HUES48 (cell line): ENCODE results near the gene FDX2.

Experiments used
- H3K27ac ChIP-seq: one replicate; pipeline ENCODE4 v1.7.0; 2013; ENCODE audit warnings: low read depth, low read length, inconsistent platforms
- H3K27me3 ChIP-seq: 2 replicates; pipeline ENCODE4 v1.6.1; 2013; ENCODE audit warnings: mild to moderate bottlenecking, low read length; ENCODE audit not compliant: control insufficient read depth, insufficient read depth
- H3K36me3 ChIP-seq: 2 replicates; pipeline ENCODE4 v1.6.1; 2013; ENCODE audit warnings: low read length; ENCODE audit not compliant: control insufficient read depth, insufficient read depth
- H3K4me1 ChIP-seq: 2 replicates; pipeline ENCODE4 v1.6.1; 2013; ENCODE audit warnings: mild to moderate bottlenecking, low read length; ENCODE audit not compliant: control insufficient read depth, insufficient read depth
- H3K4me3 ChIP-seq: 2 replicates; pipeline ENCODE4 v1.5.1; 2013; ENCODE audit warnings: mild to moderate bottlenecking, low read depth, low read length
- H3K9ac ChIP-seq: 2 replicates; pipeline ENCODE4 v1.6.1; 2013; ENCODE audit warnings: mild to moderate bottlenecking, low read depth, low read length, moderate library complexity
- H3K9me3 ChIP-seq: 2 replicates; pipeline ENCODE4 v1.6.1; 2013; ENCODE audit warnings: low read length; ENCODE audit not compliant: control insufficient read depth, insufficient read depth

FDX2 gene

DNA sequence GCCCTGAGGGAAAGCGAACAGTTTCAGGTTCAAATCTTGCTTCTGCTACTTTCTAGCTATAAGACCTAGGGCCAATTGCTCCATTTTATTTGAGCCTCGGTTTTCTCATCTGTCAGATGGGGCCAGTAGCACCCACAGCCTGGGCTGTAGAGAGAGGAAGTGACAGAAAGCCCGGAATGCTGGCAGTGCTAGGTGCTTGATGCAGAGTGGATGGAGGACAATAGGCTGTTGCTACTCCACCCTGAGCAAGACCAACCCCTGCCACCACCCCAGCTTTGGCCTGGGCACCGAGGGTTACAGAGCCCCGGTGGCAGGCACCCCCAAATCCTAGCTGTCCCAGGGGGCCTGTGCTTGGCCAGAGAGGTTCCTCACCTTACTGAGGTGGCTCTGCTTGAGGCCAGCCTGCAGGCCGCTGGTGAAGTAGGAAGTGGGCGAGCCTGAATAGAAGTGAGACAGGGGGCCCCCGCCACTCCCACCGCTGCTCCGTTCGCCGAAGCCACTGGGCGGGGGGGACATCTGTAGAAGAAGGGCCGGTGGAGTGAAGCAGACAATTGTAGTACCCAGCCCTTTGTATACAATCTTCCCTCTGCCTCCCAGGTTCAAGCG, 2.1 kb upstream of the FDX2 start:
- H3K4me3 ChIP-seq: no peak overlapping the region
- H3K27ac ChIP-seq: no peak overlapping the region
- H3K36me3 ChIP-seq: peaks cover 67% of the 10 kb centered on the region
- no peaks in the 10 kb centered on the region for H3K4me1 ChIP-seq
- no peaks in the 10 kb centered on the region for H3K27me3 ChIP-seq
- H3K9me3 ChIP-seq: no peaks in the 10 kb centered on the region
- no peak overlapping the region for H3K9ac ChIP-seq

DNA sequence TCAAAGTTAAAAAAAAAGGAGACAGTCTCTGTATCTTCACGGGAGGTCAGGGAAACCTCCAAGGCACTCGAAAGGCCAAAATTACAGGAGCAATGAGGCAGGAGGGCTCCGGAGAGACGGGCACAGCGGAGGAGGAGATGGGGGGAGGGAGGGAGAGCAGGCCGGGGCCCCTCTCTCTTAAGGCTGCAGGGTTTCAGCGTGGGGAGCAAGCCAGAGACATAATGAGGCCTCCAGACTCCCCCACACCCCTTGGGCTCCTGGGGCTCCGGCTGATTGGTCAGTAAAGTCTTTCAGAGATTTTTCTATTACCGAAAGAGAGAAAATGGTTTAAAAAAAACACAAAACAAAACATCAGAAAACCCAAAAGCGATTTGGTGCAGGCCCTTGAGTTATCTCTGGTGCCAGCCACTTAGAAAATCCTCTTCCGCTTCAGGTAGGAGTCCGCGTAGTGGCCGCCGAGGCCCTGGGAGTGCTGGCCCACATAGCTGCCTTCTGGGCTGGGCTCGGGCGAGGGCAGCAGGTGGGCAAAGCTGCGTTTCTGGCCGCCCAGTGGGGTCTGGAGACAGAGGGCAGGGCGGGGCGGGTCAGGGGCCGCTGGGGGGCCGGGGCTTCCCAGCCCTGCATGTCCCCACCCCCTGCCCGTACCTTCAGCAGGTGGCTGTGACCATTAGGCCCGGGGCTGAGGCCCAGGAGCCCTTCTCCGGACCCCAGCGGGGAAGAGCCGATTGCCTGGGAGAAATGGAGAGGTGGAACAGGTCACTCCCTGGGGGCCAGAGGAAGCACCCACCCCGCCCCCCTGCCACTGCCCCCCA, 1.4 kb upstream of the FDX2 start:
- no peak overlapping the region for H3K9ac ChIP-seq
- H3K36me3 ChIP-seq: peaks cover 60% of the 10 kb centered on the region
- no peak overlapping the region for H3K27ac ChIP-seq
- no peak overlapping the region for H3K4me3 ChIP-seq
- no peaks in the 10 kb centered on the region for H3K9me3 ChIP-seq
- no peaks in the 10 kb centered on the region for H3K27me3 ChIP-seq
- no peaks in the 10 kb centered on the region for H3K4me1 ChIP-seq

DNA sequence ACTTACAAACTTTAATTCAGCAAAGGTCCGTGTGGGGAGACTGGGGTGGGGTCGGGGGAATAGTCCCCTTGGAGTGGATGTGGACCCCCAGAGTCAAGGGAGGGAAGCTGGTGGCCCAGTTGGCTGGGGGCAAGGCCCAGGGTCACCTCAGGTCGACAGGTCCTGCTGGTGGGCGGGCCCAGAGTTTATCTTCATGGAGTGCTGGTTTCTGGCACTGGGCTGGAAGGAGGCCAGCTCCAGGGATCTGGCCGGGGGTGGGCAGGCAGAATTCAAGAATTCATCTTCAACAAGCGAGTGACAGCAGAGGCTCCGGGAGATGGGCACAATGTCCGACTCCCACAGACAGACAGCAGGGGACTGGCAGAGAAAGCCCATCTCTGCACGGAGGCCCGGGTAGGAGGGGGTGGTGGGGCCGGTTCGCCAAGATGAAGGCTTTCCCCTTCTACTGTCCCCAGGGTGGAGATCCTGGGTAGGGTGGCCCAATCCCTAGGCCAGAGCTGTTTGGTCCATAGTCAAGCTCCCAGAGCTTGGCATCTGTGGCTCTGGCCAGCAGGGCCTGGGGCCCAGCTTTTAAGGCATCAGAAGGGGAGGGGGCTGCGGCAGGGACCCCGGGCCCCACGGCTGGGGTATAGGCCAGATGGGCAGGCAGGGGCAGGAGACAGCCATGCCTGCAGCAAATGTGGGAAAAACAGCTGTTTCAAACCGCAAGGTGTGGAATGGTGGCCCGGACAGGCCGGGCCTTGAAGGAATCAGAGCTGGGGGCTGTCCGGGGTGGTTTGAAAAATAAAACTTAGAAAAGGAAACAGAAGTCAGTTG, 622 bp upstream of the FDX2 start:
- Histone ChIP-seq H3K4me1 (no peaks in the 10 kb centered on the region), H3K9me3 (no peaks in the 10 kb centered on the region), H3K4me3 (peak overlapping the region; percentile 79), H3K36me3 (peaks cover 52% of the 10 kb centered on the region), H3K27ac (peak overlapping the region; percentile 85), H3K9ac (no peak overlapping the region), H3K27me3 (no peaks in the 10 kb centered on the region)

DNA sequence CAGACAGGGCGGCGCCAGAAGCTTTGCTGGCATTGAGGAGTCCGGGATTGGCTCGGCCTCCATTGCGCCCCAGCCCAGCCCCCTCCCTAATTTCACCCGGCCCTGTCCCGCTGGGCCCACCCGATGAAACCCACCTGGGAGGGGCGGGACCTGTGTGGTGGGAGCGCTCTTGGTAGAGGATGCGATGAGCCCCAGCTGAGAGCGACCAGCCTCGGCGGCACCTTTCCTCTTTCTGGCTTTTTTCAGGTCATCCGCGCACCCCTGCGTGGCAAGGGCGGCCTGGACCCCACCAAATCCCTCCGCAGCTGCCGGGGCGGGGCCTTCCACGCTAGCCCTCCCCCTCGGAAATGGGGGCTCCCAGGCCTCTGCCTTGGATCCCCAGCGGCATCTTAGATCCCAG, 6.4 kb downstream of the FDX2 start, which contains the start of gene ZGLP1:
TSS of gene ZGLP1 (minus strand) at position 393 of the 400 bp plus-strand sequence.
- Histone ChIP-seq H3K27ac (no peak within 1 kb of the TSS), H3K4me1 (no peaks in the 10 kb centered on the region), H3K9ac (no peak within 1 kb of the TSS)

DNA sequence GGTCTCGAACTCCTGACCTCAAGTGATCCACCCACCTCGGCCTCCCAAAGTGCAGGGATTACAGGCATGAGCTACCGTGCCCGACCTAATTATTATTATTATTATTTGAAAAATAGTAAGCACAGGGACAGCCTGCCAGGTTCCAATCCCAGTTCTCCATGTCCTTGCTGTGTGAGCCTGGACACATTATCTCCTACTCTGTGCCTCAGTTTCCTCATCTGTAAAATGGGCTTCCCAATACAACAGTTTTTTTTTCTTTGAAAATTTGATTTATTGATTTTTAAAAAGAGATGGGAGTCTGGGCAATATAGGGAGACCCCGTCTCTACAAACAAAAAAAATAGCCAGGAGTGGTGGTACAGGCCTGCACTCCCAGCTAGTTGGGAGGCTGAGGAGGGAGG, 9.5 kb downstream of the FDX2 start:
- Histone ChIP-seq H3K4me3 (no peak overlapping the region), H3K9ac (no peak overlapping the region), H3K27me3 (no peaks in the 10 kb centered on the region), H3K36me3 (peaks cover 12% of the 10 kb centered on the region; the same call in 1 of the 2 replicates), H3K27ac (no peak overlapping the region), H3K4me1 (no peaks in the 10 kb centered on the region), H3K9me3 (no peaks in the 10 kb centered on the region)

More for the DNA sequence above, 6.4 kb downstream of the FDX2 start, which contains the start of gene ZGLP1:
- H3K36me3 ChIP-seq: peaks cover 17% of the 10 kb centered on the region; the same call in 1 of the 2 replicates
- H3K9me3 ChIP-seq: no peaks in the 10 kb centered on the region
- no peaks in the 10 kb centered on the region for H3K27me3 ChIP-seq
- no peak within 1 kb of the TSS for H3K4me3 ChIP-seq

DNA sequence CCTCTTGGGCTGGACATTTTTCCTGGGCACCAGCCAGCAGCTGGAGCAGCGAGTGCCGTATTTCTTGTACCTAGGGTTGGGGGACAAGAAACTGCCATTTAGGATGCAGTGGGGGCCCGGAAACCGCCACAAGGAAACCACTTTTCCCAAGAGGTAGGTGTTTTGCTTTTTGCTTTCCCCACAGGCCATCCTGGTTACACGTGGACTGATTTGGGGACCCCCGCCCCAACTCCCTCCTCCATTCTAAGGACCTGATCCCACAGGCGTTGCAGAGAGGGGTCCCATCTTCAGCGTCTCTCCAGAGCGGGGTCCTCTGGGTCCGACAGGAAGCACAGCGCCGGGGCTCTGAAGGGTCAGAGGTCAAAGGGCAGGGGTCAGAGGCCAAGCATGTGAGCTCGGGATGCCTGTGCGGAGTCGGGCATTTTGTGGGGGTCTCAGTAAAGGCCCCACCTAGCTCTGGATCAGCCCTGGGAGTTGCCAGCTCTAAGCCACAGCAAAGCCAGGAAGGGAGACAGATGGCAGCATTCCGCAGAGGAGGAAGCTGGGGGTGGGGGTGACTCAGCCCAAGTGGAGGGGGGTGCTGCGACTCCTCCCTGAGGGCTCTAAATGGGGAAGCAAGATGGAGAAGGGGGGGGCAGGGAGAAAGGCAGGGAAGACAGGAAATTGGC, 10.5 kb downstream of the FDX2 start:
- H3K27me3 ChIP-seq: no peaks in the 10 kb centered on the region
- H3K36me3 ChIP-seq: peaks cover 5% of the 10 kb centered on the region; the same call in 1 of the 2 replicates
- no peaks in the 10 kb centered on the region for H3K9me3 ChIP-seq
- H3K9ac ChIP-seq: no peak overlapping the region
- H3K4me1 ChIP-seq: no peaks in the 10 kb centered on the region
- H3K27ac ChIP-seq: no peak overlapping the region
- no peak overlapping the region for H3K4me3 ChIP-seq

DNA sequence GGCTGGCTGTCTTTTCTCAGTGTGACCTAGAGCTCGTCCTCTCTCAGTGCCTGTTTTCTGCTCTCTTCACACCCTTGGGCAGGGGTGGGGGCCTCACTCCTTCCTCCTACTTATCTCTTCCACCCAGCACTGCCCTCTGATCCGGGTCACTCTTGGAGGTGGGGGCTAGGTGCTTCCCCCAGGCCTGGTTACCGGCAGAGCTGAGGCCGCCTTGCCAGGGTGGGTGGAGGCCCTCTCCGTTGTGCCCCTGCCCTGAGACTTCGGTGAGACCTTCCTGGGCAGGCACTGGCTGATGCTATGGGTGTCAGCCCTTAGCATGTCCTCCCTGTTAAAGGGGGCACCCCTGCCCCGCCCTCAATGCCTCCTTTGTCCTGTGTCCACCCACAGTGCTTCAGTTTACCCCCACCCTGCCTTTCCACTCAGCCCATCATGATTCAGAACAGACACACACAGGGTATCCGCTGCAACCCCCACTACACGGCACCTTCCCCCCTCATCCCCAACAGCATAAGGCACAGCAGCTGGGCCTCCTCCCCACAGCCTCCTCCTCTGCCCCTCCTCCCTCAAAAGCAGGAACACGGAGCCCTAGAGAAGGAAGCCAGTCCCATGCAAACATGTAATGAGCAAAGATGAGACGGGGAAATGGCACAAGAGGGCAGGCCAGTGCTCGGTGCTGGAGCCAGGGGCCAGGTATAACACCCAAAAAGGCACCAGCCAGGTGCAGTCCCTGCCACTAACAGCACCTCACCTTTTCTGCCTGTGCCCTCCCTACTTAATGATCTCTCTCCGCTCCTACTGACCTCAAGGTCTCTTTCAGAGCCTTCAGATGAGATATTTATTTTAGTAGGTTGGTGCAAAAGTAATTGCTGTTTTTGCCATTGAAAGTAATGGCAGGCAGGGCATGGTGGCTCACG, 16.0 kb downstream of the FDX2 start:
- Histone ChIP-seq H3K27me3 (peaks cover 26% of the 10 kb centered on the region), H3K36me3 (no peaks in the 10 kb centered on the region; the same call in 1 of the 2 replicates), H3K27ac (no peak overlapping the region), H3K9me3 (no peaks in the 10 kb centered on the region), H3K4me3 (no peak overlapping the region), H3K9ac (no peak overlapping the region), H3K4me1 (0 out of 2 replicates have a peak, but pooled peaks cover 3% of the 10 kb centered on the region)

DNA sequence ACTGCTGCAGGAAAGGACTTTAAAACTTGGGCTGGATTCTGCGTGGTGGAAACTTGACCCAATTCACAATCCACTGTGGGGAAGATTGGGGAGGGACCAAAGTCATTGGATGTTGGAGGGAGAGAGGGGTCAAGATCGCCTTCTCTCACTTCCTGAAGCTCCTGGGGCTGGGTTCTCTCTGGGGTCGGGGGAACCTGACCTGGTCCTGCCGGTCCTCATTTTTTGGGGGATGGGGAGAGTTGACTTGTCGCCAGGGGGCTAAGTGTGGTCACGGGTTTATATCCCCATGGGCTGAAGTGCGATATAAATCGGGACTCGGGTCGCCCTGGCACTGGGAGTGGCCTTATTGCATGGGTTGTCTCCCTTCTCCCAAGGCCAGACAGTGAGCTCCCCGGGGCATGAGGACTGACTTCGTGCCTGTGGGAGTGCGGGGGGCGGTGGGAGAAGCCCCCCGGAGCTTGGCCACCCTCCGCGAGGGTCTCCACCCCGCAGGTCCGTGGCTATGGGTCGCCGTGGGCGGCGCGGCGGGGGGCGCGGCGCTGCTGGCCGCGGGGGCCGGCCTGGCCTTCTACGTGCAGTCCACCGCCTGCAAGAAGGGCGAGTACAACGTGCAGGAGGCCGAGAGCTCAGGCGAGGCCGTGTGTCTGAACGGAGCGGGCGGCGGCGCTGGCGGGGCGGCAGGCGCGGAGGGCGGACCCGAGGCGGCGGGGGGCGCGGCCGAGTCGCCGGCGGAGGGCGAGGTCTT, 19.8 kb downstream of the FDX2 start:
- peaks cover 64% of the 10 kb centered on the region for H3K27me3 ChIP-seq
- H3K4me1 ChIP-seq: peaks cover 12% of the 10 kb centered on the region; the same call in 1 of the 2 replicates
- H3K36me3 ChIP-seq: no peaks in the 10 kb centered on the region
- no peak overlapping the region for H3K9ac ChIP-seq
- peak overlapping the region; percentile 39 for H3K4me3 ChIP-seq
- no peak overlapping the region for H3K27ac ChIP-seq
- no peaks in the 10 kb centered on the region for H3K9me3 ChIP-seq

DNA sequence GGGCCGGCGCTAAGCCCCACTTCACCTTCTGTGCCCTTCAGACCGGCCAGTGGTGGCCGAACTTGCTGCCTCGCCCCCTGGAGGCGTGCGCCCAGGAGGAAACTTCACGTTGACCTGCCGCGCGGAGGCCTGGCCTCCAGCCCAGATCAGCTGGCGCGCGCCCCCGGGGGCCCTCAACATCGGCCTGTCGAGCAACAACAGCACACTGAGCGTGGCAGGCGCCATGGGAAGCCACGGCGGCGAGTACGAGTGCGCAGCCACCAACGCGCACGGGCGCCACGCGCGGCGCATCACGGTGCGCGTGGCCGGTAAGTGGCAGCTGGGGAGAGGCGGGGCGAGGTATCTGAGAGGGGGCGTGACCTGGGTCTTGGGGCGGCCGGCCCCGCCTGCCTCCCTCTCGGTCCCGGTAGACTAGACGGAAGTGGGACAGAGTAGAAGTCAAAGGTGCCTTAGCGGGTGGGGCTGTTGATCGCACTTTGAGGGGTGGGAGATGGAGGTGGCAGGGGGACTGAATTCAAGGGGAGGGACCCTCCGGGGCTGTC, 20.4 kb downstream of the FDX2 start:
- Histone ChIP-seq H3K4me3 (peak overlapping the region; percentile 39), H3K27ac (no peak overlapping the region), H3K4me1 (peaks cover 18% of the 10 kb centered on the region; the same call in 1 of the 2 replicates), H3K9me3 (no peaks in the 10 kb centered on the region), H3K27me3 (peaks cover 70% of the 10 kb centered on the region), H3K36me3 (no peaks in the 10 kb centered on the region), H3K9ac (no peak overlapping the region)
